Bronchial epithelial cell (primary cell): ENCODE measurements around the gene MRPL53. TPM values are rescaled to one million over a fixed set of nuclear protein-coding genes. Genes with fewer than 3 reads are reported as not detected.
A peak's percentile ranks its signal among the peaks of the same experiment; 100 is the strongest.

Experiments
- DNase-seq: peaks from one replicate; pipeline ENCODE4 v3.0.0-alpha.2; 2010; ENCODE audit warnings: low read depth
- FAIRE-seq: peaks from 2 replicates; lab custom pipeline; 2011; peaks lifted over from hg19 to GRCh38; lab: Jason Lieb, UNC
- H3K27me3 ChIP-seq: 2 replicates; pipeline ENCODE4 v1.5.1; 2011; ENCODE audit warnings: low read length; ENCODE audit not compliant: control insufficient read depth, insufficient read depth
- H3K36me3 ChIP-seq: 2 replicates; pipeline ENCODE4 v1.5.1; 2011; ENCODE audit warnings: low read length; ENCODE audit not compliant: control insufficient read depth, insufficient read depth
- H3K4me3 ChIP-seq: 2 replicates; pipeline ENCODE4 v1.5.1; 2011; ENCODE audit warnings: mild to moderate bottlenecking, low read depth, low read length, control low read depth
- total RNA-seq: library from RNA; depleted of rRNA; stranded (reverse); fragments of >200 nt; gene quantifications from 2 replicates; pipeline ENCODE4 v1.2.1, GENCODE V29; 2014
- TF ChIP-seq, protein P1 (sequence below): IDR thresholded peaks from 2 replicates; pipeline ENCODE4 v1.5.1; 2011; ENCODE audit warnings: mild to moderate bottlenecking, moderate library complexity, low read length, control low read depth, inconsistent platforms; ENCODE audit not compliant: insufficient read depth, severe bottlenecking

MRPL53 gene
- total RNA-seq, 1 donor from 2014 or later: 57.9 TPM

GRCh38 chr2:74457129-74457548 lies 15.3 kb downstream of the MRPL53 start:
- FAIRE-seq (no peak), DNase-seq (peak; percentile 22)
- peaks cover 3% of the 10 kb centered on the region for H3K36me3 ChIP-seq
- TF ChIP-seq, protein P1, sequence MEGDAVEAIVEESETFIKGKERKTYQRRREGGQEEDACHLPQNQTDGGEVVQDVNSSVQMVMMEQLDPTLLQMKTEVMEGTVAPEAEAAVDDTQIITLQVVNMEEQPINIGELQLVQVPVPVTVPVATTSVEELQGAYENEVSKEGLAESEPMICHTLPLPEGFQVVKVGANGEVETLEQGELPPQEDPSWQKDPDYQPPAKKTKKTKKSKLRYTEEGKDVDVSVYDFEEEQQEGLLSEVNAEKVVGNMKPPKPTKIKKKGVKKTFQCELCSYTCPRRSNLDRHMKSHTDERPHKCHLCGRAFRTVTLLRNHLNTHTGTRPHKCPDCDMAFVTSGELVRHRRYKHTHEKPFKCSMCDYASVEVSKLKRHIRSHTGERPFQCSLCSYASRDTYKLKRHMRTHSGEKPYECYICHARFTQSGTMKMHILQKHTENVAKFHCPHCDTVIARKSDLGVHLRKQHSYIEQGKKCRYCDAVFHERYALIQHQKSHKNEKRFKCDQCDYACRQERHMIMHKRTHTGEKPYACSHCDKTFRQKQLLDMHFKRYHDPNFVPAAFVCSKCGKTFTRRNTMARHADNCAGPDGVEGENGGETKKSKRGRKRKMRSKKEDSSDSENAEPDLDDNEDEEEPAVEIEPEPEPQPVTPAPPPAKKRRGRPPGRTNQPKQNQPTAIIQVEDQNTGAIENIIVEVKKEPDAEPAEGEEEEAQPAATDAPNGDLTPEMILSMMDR: no peak
- peak overlapping the region; percentile 65 for H3K4me3 ChIP-seq
- no peaks in the 10 kb centered on the region for H3K27me3 ChIP-seq

- TF ChIP-seq, protein P1: no peak
Observed at GRCh38 chr2:74454654-74455511, 17.6 kb downstream of the MRPL53 start, which contains the start of gene INO80B. Gene INO80B, plus strand, starts transcription at chr2:74455087. Its CDS starts 30 bp downstream, at chr2:74455117.

GRCh38 chr2:74450570-74451190 lies 21.8 kb downstream of the MRPL53 start:
- TF ChIP-seq, protein P1: no peak
- no peak for FAIRE-seq

More at GRCh38 chr2:74454654-74455511, 17.6 kb downstream of the MRPL53 start, which contains the start of gene INO80B:
- FAIRE-seq (peak; percentile 66), DNase-seq (peak; percentile 96)
- Histone ChIP-seq H3K36me3 (no peaks in the 10 kb centered on the region), H3K27me3 (no peaks in the 10 kb centered on the region), H3K4me3 (peak within 1 kb of the TSS; percentile 64)

GRCh38 chr2:74448771-74449170 lies 23.7 kb downstream of the MRPL53 start:
- FAIRE-seq (no peak), DNase-seq (peak; percentile 64)
- no peaks in the 10 kb centered on the region for H3K27me3 ChIP-seq
- no peaks in the 10 kb centered on the region for H3K36me3 ChIP-seq
- no peak overlapping the region for H3K4me3 ChIP-seq
- TF ChIP-seq, protein P1: no peak

More at GRCh38 chr2:74450570-74451190, 21.8 kb downstream of the MRPL53 start:
- no peak for DNase-seq
- Histone ChIP-seq H3K4me3 (no peak overlapping the region), H3K27me3 (no peaks in the 10 kb centered on the region), H3K36me3 (no peaks in the 10 kb centered on the region)

GRCh38 chr2:74447230-74447999 lies 25.1 kb downstream of the MRPL53 start:
- TF ChIP-seq, protein P1: no peak
- DNase-seq (no peak), FAIRE-seq (no peak)
- Histone ChIP-seq H3K4me3 (no peak overlapping the region), H3K36me3 (no peaks in the 10 kb centered on the region), H3K27me3 (no peaks in the 10 kb centered on the region)
